ENCODE results near the gene JPH2. TPM values are rescaled to one million over a fixed set of nuclear protein-coding genes. Genes with fewer than 3 reads are reported as not detected.

Gene JPH2
- total RNA-seq, 4 donors from 2014 or later = 173 to 442 (median 242) TPM

DNA sequence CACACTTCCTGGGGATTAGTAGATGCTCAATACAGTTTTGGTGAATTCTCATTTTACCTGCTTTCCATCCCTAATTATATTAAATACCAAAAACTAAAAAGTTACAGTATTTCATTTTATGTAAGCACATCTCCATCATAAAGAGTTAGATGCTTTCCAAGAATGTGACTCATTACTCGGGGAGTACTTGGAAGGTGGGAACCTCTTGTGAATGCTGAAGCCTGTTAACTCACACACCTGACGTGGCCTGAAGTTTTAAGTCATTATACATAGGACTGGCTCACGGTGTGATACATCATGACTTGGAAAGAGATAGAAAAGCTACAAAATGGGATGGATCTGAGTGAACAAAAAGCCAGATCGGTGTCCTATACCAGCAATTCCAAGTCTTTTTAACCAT lies 25.8 kb upstream of the JPH2 start:
- no peak for TF ChIP-seq EP300 (IDR thresholded peaks at IDR 0.05)
- no peak for TF ChIP-seq CTCF (IDR thresholded peaks at IDR 0.05)
- TF ChIP-seq POLR2A (IDR thresholded peaks at IDR 0.05) = no peak

GRCh38 chr20:44211177-44212039 lies 24.4 kb upstream of the JPH2 start:
- Histone ChIP-seq H3K4me3 (peak overlapping the region; percentile 55 to 97), H3K9me3 (no peaks in the 10 kb centered on the region), H3K27ac (peak overlapping the region; percentile 84 to 100 (median 96)), H3K36me3 (peaks cover 0 to 12% of the 10 kb centered on the region in 2 donors), H3K4me1 (peaks cover 0 to 66% (median 8%) of the 10 kb centered on the region in 3 donors), H3K27me3 (no peaks in the 10 kb centered on the region)
- 12 to 14% methylated on average over 6 to 12 of the region's 24 CpGs for WGBS, 2 donors (ENCODE audit: low coverage in 1 of 2)
- no peak for ATAC-seq
- no peak for TF ChIP-seq EP300 (IDR thresholded peaks at IDR 0.05)
- no peak for TF ChIP-seq POLR2A (IDR thresholded peaks at IDR 0.05)
- TF ChIP-seq CTCF (IDR thresholded peaks at IDR 0.05) = peak in 1 of 4 experiments; percentile 6
- TF ChIP-seq POLR2AphosphoS5 (IDR thresholded peaks at IDR 0.05) = no peak

More for the DNA sequence above, 25.8 kb upstream of the JPH2 start:
- Histone ChIP-seq H3K36me3 (peaks cover 0 to 16% of the 10 kb centered on the region in 2 donors), H3K27ac (peak overlapping the region in 2 of 4 donors; percentile 97 to 100), H3K4me1 (peaks cover 0 to 61% (median 4%) of the 10 kb centered on the region in 3 donors), H3K4me3 (no peak overlapping the region), H3K27me3 (no peaks in the 10 kb centered on the region), H3K9me3 (no peaks in the 10 kb centered on the region)
- WGBS, 2 donors (ENCODE audit: low coverage in 1 of 2) = 43 to 77% methylated on average over 3 to 4 of the region's 4 CpGs
- no peak for ATAC-seq

- TF ChIP-seq CTCF (IDR thresholded peaks at IDR 0.05) = no peak
- peak; percentile 90 to 92 for TF ChIP-seq POLR2A (IDR thresholded peaks at IDR 0.05)
- TF ChIP-seq POLR2AphosphoS5 (IDR thresholded peaks at IDR 0.05) = peak; percentile 98
- WGBS, 2 donors (ENCODE audit: low coverage in 1 of 2) = 0 to 1% methylated on average over 2 to 38 of the region's 79 CpGs
- peak within 1 kb of the TSS; percentile 67 to 97 for H3K4me3 ChIP-seq
- H3K36me3 ChIP-seq = peaks cover 0 to 12% of the 10 kb centered on the region in 2 donors
- no peaks in the 10 kb centered on the region for H3K27me3 ChIP-seq
- peak; percentile 94 for ATAC-seq
- H3K27ac ChIP-seq = peak within 1 kb of the TSS; percentile 91 to 100 (median 98)
- peaks cover 0 to 74% (median 8%) of the 10 kb centered on the region in 3 donors for H3K4me1 ChIP-seq
- H3K9me3 ChIP-seq = no peaks in the 10 kb centered on the region
Measured at GRCh38 chr20:44210406-44211176, 23.6 kb upstream of the JPH2 start, which contains the start of gene OSER1. TSS of gene OSER1 (minus strand) at chr20:44210771. CDS start at chr20:44206957, 3,814 bp downstream.

DNA sequence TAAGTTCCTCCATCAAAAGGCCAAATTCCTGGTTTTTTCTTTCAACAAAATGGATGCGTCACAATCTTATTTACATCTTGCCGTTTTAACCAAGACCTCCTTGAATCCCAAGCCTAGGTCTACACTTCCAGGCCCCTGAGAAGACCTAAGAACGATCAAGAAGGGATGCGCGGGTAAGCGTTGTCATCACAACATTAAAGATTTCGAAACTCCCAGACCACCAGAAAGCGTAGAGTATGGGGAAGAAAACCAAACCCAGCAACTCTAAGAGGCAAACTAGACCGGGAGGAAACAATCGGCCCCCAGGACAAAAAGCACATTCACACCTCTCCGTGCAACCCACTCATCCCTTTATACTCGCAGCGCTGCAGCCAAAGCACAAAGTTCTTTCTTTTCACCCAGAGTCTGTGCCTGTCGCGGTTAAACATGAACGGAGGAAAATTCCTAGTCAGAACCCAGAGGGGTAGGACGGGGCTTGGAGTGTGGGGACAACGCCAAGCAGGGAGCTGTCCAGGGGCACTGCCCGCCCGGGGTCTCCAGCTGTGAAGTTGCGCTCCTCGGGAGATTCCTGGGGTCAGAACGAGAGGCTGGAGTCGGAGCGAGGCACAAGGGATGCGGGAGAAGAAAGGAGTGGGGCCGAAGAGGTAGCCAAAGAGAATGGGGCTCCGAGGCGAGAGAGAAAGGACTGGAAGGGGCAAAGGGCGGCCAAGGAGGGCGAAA lies 22.9 kb upstream of the JPH2 start:
- Histone ChIP-seq H3K4me1 (peaks cover under 1 to 75% (median 8%) of the 10 kb centered on the region in 3 donors), H3K4me3 (peak overlapping the region; percentile 67 to 97), H3K36me3 (peaks cover 0 to 16% of the 10 kb centered on the region in 2 donors), H3K9me3 (no peaks in the 10 kb centered on the region), H3K27ac (peak overlapping the region; percentile 91 to 100 (median 98)), H3K27me3 (no peaks in the 10 kb centered on the region)
- 0% methylated on average over 17 to 21 of the region's 31 CpGs for WGBS, 2 donors (ENCODE audit: low coverage in 1 of 2)
- TF ChIP-seq EP300 (IDR thresholded peaks at IDR 0.05) (no peak), POLR2A (IDR thresholded peaks at IDR 0.05) (no peak), CTCF (IDR thresholded peaks at IDR 0.05) (no peak), POLR2AphosphoS5 (IDR thresholded peaks at IDR 0.05) (no peak)
- no peak for ATAC-seq
